K562 (cell line): ENCODE measurements around the gene NDN. TPM values are rescaled to one million over a fixed set of nuclear protein-coding genes. Genes with fewer than 3 reads are reported as not detected.

Experiments
- ATAC-seq: fragments of 200-7000 bp; cut with Tn5 transposase; 3 replicates; pipeline ENCODE4 v1.9.1; 2020; ENCODE audit warnings: moderate library complexity
- BruUV-seq: library from RNA; stranded (reverse); fragments of 400-500 nt; replicated peaks from 2 replicates; lab custom pipeline; 2021; lab: Mats Ljungman, UMichigan
- CTCF ChIA-PET: fragments of 300-600 bp; formaldehyde crosslinking; extraction: SDS; loops from one replicate; lab custom pipeline; 2021; ENCODE audit warnings: low intra/inter-chr PET ratio; lab: Yijun Ruan, JAX
- POLR2A ChIA-PET: fragments of 300-600, 350-650 bp; sonication (Branson Sonifier 250); formaldehyde crosslinking; extraction: SDS; loops from one replicate; lab custom pipeline; 2021; ENCODE audit warnings: antibody characterized with exemption, inconsistent platforms; lab: Yijun Ruan, JAX
- DNase-seq, 4 experiments: peaks; one replicate each; pipeline versions ENCODE4 v3.0.0 to v3.0.0-alpha.2; 2011 to 2018; ENCODE audit warnings: low spot score in 3 of 4, mixed read lengths in 3 of 4; ENCODE audit errors: extremely low read depth in 1 of 4
- FAIRE-seq: peaks from 2 replicates; lab custom pipeline; 2011; peaks lifted over from hg19 to GRCh38; lab: Jason Lieb, UNC
- H2AFZ ChIP-seq: 2 replicates; pipeline ENCODE4 v1.6.0; 2011; ENCODE audit warnings: low read depth, low read length, control low read depth, inconsistent platforms
- H3K27ac ChIP-seq: fragments of 200-600 bp; 3 replicates; pipeline ENCODE4 v1.8.0; 2011; ENCODE audit warnings: low read depth, mild to moderate bottlenecking, control low read depth, inconsistent platforms, low read length, moderate library complexity, mixed read lengths; ENCODE audit errors: extremely low read depth
- H3K27me3 ChIP-seq, 2 experiments: fragments of 300-600 bp in 1 of 2; 2 replicates in 1 of 2; 3 replicates in 1 of 2; pipeline versions ENCODE4 v1.6.0 to v1.8.0; 2011; ENCODE audit warnings: inconsistent platforms in 2 of 2, low read length in 2 of 2, mild to moderate bottlenecking in 1 of 2, mixed read lengths in 1 of 2, moderate library complexity in 1 of 2; ENCODE audit not compliant: control insufficient read depth in 2 of 2, insufficient read depth in 2 of 2
- H3K36me3 ChIP-seq: fragments of 300-600 bp; 3 replicates; pipeline ENCODE4 v1.8.0; 2011; ENCODE audit warnings: mild to moderate bottlenecking, low read length, inconsistent platforms; ENCODE audit not compliant: control insufficient read depth, insufficient read depth
- H3K4me1 ChIP-seq, 2 experiments: fragments of 200-600 bp in 1 of 2; replicated peaks in 1 of 2; 2 replicates in 1 of 2; 3 replicates in 1 of 2; pipeline versions ENCODE4 v1.5.1 to v1.8.0; 2011; ENCODE audit warnings: inconsistent platforms in 2 of 2, low read length in 2 of 2, mild to moderate bottlenecking in 1 of 2, mixed read lengths in 1 of 2, moderate library complexity in 1 of 2; ENCODE audit not compliant: control insufficient read depth in 2 of 2, insufficient read depth in 2 of 2
- H3K4me2 ChIP-seq: 2 replicates; pipeline ENCODE4 v1.6.1; 2011; ENCODE audit warnings: low read length, control low read depth, inconsistent platforms, mixed read lengths; ENCODE audit not compliant: insufficient read depth
- H3K4me3 ChIP-seq: fragments of 200-600 bp; sonication (generic), shearing (Covaris generic); 2 replicates; pipeline ENCODE4 v1.5.1; 2016; ENCODE audit warnings: control low read depth, inconsistent platforms
- H3K79me2 ChIP-seq: fragments of 200-600 bp; 3 replicates; pipeline ENCODE4 v1.8.0; 2011; ENCODE audit warnings: low read length, inconsistent platforms; ENCODE audit not compliant: control insufficient read depth, insufficient read depth
- H3K9ac ChIP-seq, 2 experiments: 2 replicates each; pipeline versions ENCODE4 v1.6.0 to v1.6.1; 2011; ENCODE audit warnings: low read depth in 2 of 2, low read length in 2 of 2, control low read depth in 1 of 2, inconsistent platforms in 1 of 2, mild to moderate bottlenecking in 1 of 2, mixed read lengths in 1 of 2; ENCODE audit not compliant: insufficient read depth in 1 of 2
- H3K9me1 ChIP-seq: one replicate; pipeline ENCODE4 v1.6.0; 2011; ENCODE audit warnings: inconsistent platforms, mild to moderate bottlenecking, low read length, moderate library complexity; ENCODE audit not compliant: control insufficient read depth, insufficient read depth
- H3K9me3 ChIP-seq: replicated peaks from 2 replicates; pipeline ENCODE4 v1.5.1; 2011; ENCODE audit warnings: low read depth, low read length, inconsistent platforms; ENCODE audit not compliant: control insufficient read depth, insufficient read depth
- H4K20me1 ChIP-seq: replicated peaks from 2 replicates; pipeline ENCODE4 v1.6.1; 2011; ENCODE audit warnings: low read length, inconsistent platforms, mixed read lengths; ENCODE audit not compliant: control insufficient read depth, insufficient read depth
- CCNT2 ChIP-seq: IDR thresholded peaks from 2 replicates; pipeline ENCODE4 v1.6.1; 2011; ENCODE audit warnings: borderline replicate concordance, low read depth, mild to moderate bottlenecking, moderate library complexity, mixed read lengths, low read length; ENCODE audit not compliant: insufficient read length; ENCODE audit errors: extremely low read depth
- E2F3 ChIP-seq: fragments of 250-450 bp; sonication (Bioruptor Pico); IDR thresholded peaks from 2 replicates; pipeline ENCODE4 v1.4.0; 2020; ENCODE audit warnings: mild to moderate bottlenecking
- HIVEP1 ChIP-seq: fragments of 250-450 bp; sonication (Bioruptor Pico); IDR thresholded peaks from 2 replicates; pipeline ENCODE4 v1.4.0; 2020; ENCODE audit warnings: mild to moderate bottlenecking
- HMGXB4 ChIP-seq: sonication (generic); formaldehyde crosslinking; IDR thresholded peaks from 2 replicates; pipeline ENCODE4 v1.8.1; 2023; ENCODE audit warnings: mild to moderate bottlenecking, missing genetic modification reagents
- XRCC3 ChIP-seq: fragments of 450-650 bp; IDR thresholded peaks from 2 replicates; pipeline ENCODE4 v1.6.1; 2017; ENCODE audit warnings: mild to moderate bottlenecking, moderate library complexity
- ZNF589 ChIP-seq: fragments of 200-800 bp; sonication (Bioruptor generic); IDR thresholded peaks from 2 replicates; pipeline ENCODE4 v1.6.1; 2016; ENCODE audit warnings: low read depth, missing genetic modification characterization, missing compliant biosample characterization
- WGBS: fragments of 100-300 bp; shearing (Covaris generic); methylation state at CpG from one replicate; pipeline ENCODE4 v1.1.6; 2016; ENCODE audit warnings: low coverage, mixed read lengths; ENCODE audit not compliant: insufficient coverage; ENCODE audit errors: missing lambda C conversion rate; 5-methylcytosine and 5-hydroxymethylcytosine counted together
- in situ Hi-C: fragments of 300-500 bp; cut with MboI; formaldehyde crosslinking; loops from 4 replicates; pipeline ENCODE4 v1.15.0; 2018; ENCODE audit warnings: inconsistent platforms, mixed read lengths
- intact Hi-C: fragments of 100-400 bp; cut with micrococcal nuclease; formaldehyde crosslinking; loops from 2 replicates; pipeline ENCODE4 v1.14.2; 2022
- polyA plus RNA-seq, 8 experiments: library from polyadenylated mRNA; depleted of rRNA in 4 of 8; stranded (reverse) in 5 of 8; unstranded in 3 of 8; fragments of >200 nt; fragmentation: Nextera tagmentation in 2 of 8; fragmentation: Illumina TruSeq in 1 of 8; extraction: Ambion mirVana in 2 of 8; extraction: Trizol in 1 of 8; gene quantifications; 2 replicates each; pipeline versions ENCODE4 v1.2.1 to v1.2.3, GENCODE V29; 2011 to 2014; ENCODE audit warnings: inconsistent platforms in 1 of 8, missing spikeins in 1 of 8
- total RNA-seq, 7 experiments: library from RNA; depleted of rRNA in 6 of 7; stranded (reverse); fragments of >200 nt in 6 of 7; fragmentation: Illumina TruSeq in 2 of 7; extraction: Trizol in 2 of 7; gene quantifications; 2 replicates each; pipeline versions ENCODE4 v1.2.1 to v1.2.3, GENCODE V29; 2011 to 2021; ENCODE audit warnings: low replicate concordance in 1 of 7
- TF ChIP-seq, protein P1 (sequence below), 2 experiments: fragments of 450-650 bp in 1 of 2; sonication (generic) in 1 of 2; formaldehyde crosslinking; conservative IDR thresholded peaks; 2 replicates each; pipeline versions ENCODE4 v1.4.0 to v1.8.1; 2020 to 2022; ENCODE audit warnings: mild to moderate bottlenecking in 1 of 2, missing genetic modification reagents in 1 of 2

NDN gene
- total and polyA plus RNA-seq, 9 of the 15 experiments (the other 6 are each of a cell fraction or from before 2014, with no cell fraction given) = 0.52 to 5.7 (median 2.1) TPM

- Histone ChIP-seq H3K27me3 (peaks cover 0 to 30% of the 10 kb centered on the region in 2 experiments; a peak in 3 of 5 replicates), H3K9ac (no peak overlapping the region), H3K4me3 (no peak overlapping the region), H3K36me3 (no peaks in the 10 kb centered on the region), H3K9me3 (no peaks in the 10 kb centered on the region), H4K20me1 (no peaks in the 10 kb centered on the region), H3K27ac (no peak overlapping the region), H3K4me2 (no peak overlapping the region), H3K4me1 (peaks cover 0 to 15% of the 10 kb centered on the region in 2 experiments; a peak in 2 of 5 replicates), H3K79me2 (no peaks in the 10 kb centered on the region), H3K9me1 (no peaks in the 10 kb centered on the region), H2AFZ (no peak overlapping the region)
- TF ChIP-seq, protein P1, sequence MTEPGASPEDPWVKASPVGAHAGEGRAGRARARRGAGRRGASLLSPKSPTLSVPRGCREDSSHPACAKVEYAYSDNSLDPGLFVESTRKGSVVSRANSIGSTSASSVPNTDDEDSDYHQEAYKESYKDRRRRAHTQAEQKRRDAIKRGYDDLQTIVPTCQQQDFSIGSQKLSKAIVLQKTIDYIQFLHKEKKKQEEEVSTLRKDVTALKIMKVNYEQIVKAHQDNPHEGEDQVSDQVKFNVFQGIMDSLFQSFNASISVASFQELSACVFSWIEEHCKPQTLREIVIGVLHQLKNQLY (CRISPR knock-in tag; conservative IDR thresholded peaks at IDR 0.05) = no peak
- no peak for TF ChIP-seq E2F3
- no peak for TF ChIP-seq HIVEP1
- TF ChIP-seq HMGXB4 (CRISPR knock-in tag) = no peak
- no peak for TF ChIP-seq XRCC3
- TF ChIP-seq CCNT2 = no peak
- TF ChIP-seq ZNF589 (CRISPR knock-in tag) = no peak
- ChIA-PET POLR2A (no interaction called here), CTCF (no interaction called here)
- BruUV-seq = no TSS peak
- FAIRE-seq (no peak), DNase-seq (no peak), ATAC-seq (no peak)
- in situ Hi-C loops (loop anchor here (10.0 kb wide), 1 partner anchor 220 kb away; no protein-coding TSS in a partner anchor), intact Hi-C loops (loop anchor here (10.0 kb wide), 1 partner anchor 1860 kb away; no protein-coding TSS in a partner anchor)
- WGBS = 0% methylated on average over 12 of the region's 13 CpGs
Observed at GRCh38 chr15:23644829-23645228, 42.3 kb downstream of the NDN start.
